SK-N-SH treated with all-trans-retinoic acid at 6 μM for 48 hours (cell line): ENCODE results near the gene ARHGAP26.

Experiments
- ATAC-seq: fragments of 200-7000 bp; cut with Tn5 transposase; 3 replicates; pipeline ENCODE4 v1.9.1; 2020; ENCODE audit warnings: mild to moderate bottlenecking, moderate library complexity
- ARNTL ChIP-seq: fragments of 450-650 bp; formaldehyde crosslinking; IDR thresholded peaks from 2 replicates; pipeline ENCODE4 v1.5.0; 2020; ENCODE audit warnings: low read depth, mild to moderate bottlenecking, moderate library complexity, borderline replicate concordance
- BACH2 ChIP-seq: fragments of 250-450 bp; sonication (Bioruptor Pico); IDR thresholded peaks from 2 replicates; pipeline ENCODE4 v1.9.0; 2021; ENCODE audit warnings: mild to moderate bottlenecking, borderline replicate concordance
- CSDC2 ChIP-seq: fragments of 250-450 bp; sonication (Bioruptor Pico); IDR thresholded peaks from 2 replicates; pipeline ENCODE4 v1.5.0; 2020; ENCODE audit warnings: mild to moderate bottlenecking, moderate library complexity
- ESRRG ChIP-seq: fragments of 250-450 bp; sonication (Bioruptor Pico); IDR thresholded peaks from 2 replicates; pipeline ENCODE4 v1.6.1; 2021; ENCODE audit warnings: mild to moderate bottlenecking
- GLIS3 ChIP-seq: fragments of 250-450 bp; sonication (Bioruptor Pico); IDR thresholded peaks from 2 replicates; pipeline ENCODE4 v1.5.0; 2020; ENCODE audit warnings: mild to moderate bottlenecking, moderate library complexity
- ISL1 ChIP-seq: fragments of 250-450 bp; sonication (Bioruptor Pico); IDR thresholded peaks from 2 replicates; pipeline ENCODE4 v2.1.2; 2022; ENCODE audit warnings: mild to moderate bottlenecking, moderate library complexity
- OSR1 ChIP-seq: fragments of 250-450 bp; sonication (Bioruptor Pico); IDR thresholded peaks from 2 replicates; pipeline ENCODE4 v1.8.0; 2022; ENCODE audit warnings: moderate library complexity, mild to moderate bottlenecking, inconsistent platforms
- TCF4 ChIP-seq: fragments of 250-450 bp; sonication (Bioruptor Pico); IDR thresholded peaks from 2 replicates; pipeline ENCODE4 v1.8.0; 2021; ENCODE audit warnings: mild to moderate bottlenecking, moderate library complexity, borderline replicate concordance
- TOX ChIP-seq: fragments of 250-450 bp; sonication (Bioruptor Pico); IDR thresholded peaks from 2 replicates; pipeline ENCODE4 v1.8.0; 2021; ENCODE audit warnings: mild to moderate bottlenecking, moderate library complexity, borderline replicate concordance
- ZC3H10 ChIP-seq: fragments of 250-450 bp; sonication (Bioruptor Pico); IDR thresholded peaks from 2 replicates; pipeline ENCODE4 v1.5.1; 2021; ENCODE audit warnings: mild to moderate bottlenecking, moderate library complexity
- ZFP3 ChIP-seq: fragments of 250-450 bp; sonication (Bioruptor Pico); IDR thresholded peaks from 2 replicates; pipeline ENCODE4 v1.5.0; 2020; ENCODE audit warnings: mild to moderate bottlenecking, moderate library complexity
- ZFP30 ChIP-seq: fragments of 450-650 bp; formaldehyde crosslinking; IDR thresholded peaks from 2 replicates; pipeline ENCODE4 v1.5.0; 2022; ENCODE audit warnings: mild to moderate bottlenecking, moderate library complexity
- ZNF565 ChIP-seq: fragments of 450-650 bp; formaldehyde crosslinking; conservative IDR thresholded peaks from 2 replicates; pipeline ENCODE4 v1.5.0; 2020; ENCODE audit warnings: low read depth, mild to moderate bottlenecking, moderate library complexity
- ZNF70 ChIP-seq: fragments of 450-650 bp; formaldehyde crosslinking; IDR thresholded peaks from 2 replicates; pipeline ENCODE4 v1.5.0; 2020; ENCODE audit warnings: mild to moderate bottlenecking, moderate library complexity
- ZNF8 ChIP-seq: fragments of 450-650 bp; formaldehyde crosslinking; IDR thresholded peaks from 2 replicates; pipeline ENCODE4 v1.5.0; 2020; ENCODE audit warnings: mild to moderate bottlenecking, moderate library complexity
- TF ChIP-seq, protein P1 (sequence below): fragments of 250-450 bp; sonication (Bioruptor Pico); IDR thresholded peaks from 2 replicates; pipeline ENCODE4 v1.5.1; 2021; ENCODE audit warnings: mild to moderate bottlenecking, moderate library complexity
- TF ChIP-seq, protein P2 (sequence below): fragments of 250-450 bp; sonication (Bioruptor Pico); IDR thresholded peaks from 2 replicates; pipeline ENCODE4 v1.5.0; 2020; ENCODE audit warnings: mild to moderate bottlenecking, moderate library complexity
- TF ChIP-seq, protein P3 (sequence below): fragments of 250-450 bp; sonication (Bioruptor Pico); IDR thresholded peaks from 2 replicates; pipeline ENCODE4 v1.5.1; 2020; ENCODE audit warnings: low read depth, mild to moderate bottlenecking, moderate library complexity

ARHGAP26 gene

GRCh38 chr5:142865631-142866030 is 95.5 kb downstream of the ARHGAP26 start:
- no peak for TF ChIP-seq ZNF70 (CRISPR knock-in tag)
- no peak for TF ChIP-seq ZC3H10 (CRISPR knock-in tag)
- no peak for TF ChIP-seq GLIS3 (CRISPR knock-in tag)
- TF ChIP-seq ESRRG (CRISPR knock-in tag) = no peak
- TF ChIP-seq, protein P1, sequence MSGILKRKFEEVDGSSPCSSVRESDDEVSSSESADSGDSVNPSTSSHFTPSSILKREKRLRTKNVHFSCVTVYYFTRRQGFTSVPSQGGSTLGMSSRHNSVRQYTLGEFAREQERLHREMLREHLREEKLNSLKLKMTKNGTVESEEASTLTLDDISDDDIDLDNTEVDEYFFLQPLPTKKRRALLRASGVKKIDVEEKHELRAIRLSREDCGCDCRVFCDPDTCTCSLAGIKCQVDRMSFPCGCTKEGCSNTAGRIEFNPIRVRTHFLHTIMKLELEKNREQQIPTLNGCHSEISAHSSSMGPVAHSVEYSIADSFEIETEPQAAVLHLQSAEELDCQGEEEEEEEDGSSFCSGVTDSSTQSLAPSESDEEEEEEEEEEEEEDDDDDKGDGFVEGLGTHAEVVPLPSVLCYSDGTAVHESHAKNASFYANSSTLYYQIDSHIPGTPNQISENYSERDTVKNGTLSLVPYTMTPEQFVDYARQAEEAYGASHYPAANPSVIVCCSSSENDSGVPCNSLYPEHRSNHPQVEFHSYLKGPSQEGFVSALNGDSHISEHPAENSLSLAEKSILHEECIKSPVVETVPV (CRISPR knock-in tag) = no peak
- ATAC-seq = no peak

DNA sequence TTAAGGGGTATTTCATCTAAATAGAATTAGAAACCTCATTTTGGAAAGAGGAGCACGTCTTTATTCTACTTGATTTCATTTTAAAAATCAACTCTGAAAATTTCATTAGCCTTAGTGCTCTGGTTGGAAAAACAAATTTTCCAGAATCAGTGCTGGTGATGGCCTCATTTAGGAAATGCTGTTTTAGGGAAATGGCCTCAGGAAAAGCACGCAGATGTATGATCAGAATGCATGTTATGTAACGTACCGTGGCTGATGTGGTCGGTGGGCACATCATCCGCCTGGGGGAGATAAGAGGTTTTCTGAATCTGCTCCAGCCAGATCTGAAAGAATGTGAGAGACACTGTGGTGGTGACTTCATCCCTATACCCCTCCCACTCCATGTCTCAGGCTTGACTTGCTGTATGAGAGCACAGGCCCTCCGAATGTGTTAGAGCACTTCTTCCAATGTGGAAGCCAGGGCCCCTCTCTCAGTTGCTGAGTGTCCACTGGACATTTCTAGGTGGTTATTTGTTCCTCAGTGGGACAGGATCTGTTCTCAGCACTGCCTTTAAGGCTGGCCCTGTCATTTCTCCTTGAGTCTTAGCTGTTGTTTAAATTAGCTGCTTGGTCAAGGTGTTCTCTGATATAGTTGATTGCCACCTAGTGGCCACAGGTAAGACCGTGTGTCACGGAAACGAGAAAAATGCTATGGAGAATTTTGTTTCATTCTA is 96.5 kb downstream of the ARHGAP26 start:
- ATAC-seq = peak; percentile 55
- TF ChIP-seq, protein P1 (CRISPR knock-in tag) = no peak
- TF ChIP-seq ZC3H10 (CRISPR knock-in tag) (no peak), ISL1 (0 out of 2 replicates have a peak, but pooled peaks have one; percentile 35)

GRCh38 chr5:142869886-142870285 is 99.7 kb downstream of the ARHGAP26 start:
- TF ChIP-seq BACH2 (CRISPR knock-in tag) = no peak
- TF ChIP-seq TCF4 (CRISPR knock-in tag) = 0 out of 2 replicates have a peak, but pooled peaks have one; percentile 14
- TF ChIP-seq ZNF565 (CRISPR knock-in tag) = no peak
- TF ChIP-seq TOX (CRISPR knock-in tag) = no peak
- peak; percentile 39 for ATAC-seq

GRCh38 chr5:142870532-142871362 is 100.6 kb downstream of the ARHGAP26 start:
- TF ChIP-seq BACH2 (CRISPR knock-in tag) (no peak), CSDC2 (no peak), ZNF8 (CRISPR knock-in tag) (no peak), GLIS3 (CRISPR knock-in tag) (no peak), ZNF565 (CRISPR knock-in tag) (no peak), ZFP30 (CRISPR knock-in tag) (no peak), ZNF70 (CRISPR knock-in tag) (no peak), ARNTL (CRISPR knock-in tag) (no peak), OSR1 (CRISPR knock-in tag) (no peak), ISL1 (no peak), ZFP3 (CRISPR knock-in tag) (no peak)
- TF ChIP-seq, protein P2, sequence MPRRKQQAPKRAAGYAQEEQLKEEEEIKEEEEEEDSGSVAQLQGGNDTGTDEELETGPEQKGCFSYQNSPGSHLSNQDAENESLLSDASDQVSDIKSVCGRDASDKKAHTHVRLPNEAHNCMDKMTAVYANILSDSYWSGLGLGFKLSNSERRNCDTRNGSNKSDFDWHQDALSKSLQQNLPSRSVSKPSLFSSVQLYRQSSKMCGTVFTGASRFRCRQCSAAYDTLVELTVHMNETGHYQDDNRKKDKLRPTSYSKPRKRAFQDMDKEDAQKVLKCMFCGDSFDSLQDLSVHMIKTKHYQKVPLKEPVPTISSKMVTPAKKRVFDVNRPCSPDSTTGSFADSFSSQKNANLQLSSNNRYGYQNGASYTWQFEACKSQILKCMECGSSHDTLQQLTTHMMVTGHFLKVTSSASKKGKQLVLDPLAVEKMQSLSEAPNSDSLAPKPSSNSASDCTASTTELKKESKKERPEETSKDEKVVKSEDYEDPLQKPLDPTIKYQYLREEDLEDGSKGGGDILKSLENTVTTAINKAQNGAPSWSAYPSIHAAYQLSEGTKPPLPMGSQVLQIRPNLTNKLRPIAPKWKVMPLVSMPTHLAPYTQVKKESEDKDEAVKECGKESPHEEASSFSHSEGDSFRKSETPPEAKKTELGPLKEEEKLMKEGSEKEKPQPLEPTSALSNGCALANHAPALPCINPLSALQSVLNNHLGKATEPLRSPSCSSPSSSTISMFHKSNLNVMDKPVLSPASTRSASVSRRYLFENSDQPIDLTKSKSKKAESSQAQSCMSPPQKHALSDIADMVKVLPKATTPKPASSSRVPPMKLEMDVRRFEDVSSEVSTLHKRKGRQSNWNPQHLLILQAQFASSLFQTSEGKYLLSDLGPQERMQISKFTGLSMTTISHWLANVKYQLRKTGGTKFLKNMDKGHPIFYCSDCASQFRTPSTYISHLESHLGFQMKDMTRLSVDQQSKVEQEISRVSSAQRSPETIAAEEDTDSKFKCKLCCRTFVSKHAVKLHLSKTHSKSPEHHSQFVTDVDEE (CRISPR knock-in tag) = no peak
- TF ChIP-seq, protein P1 (CRISPR knock-in tag) = no peak
- TF ChIP-seq, protein P3, sequence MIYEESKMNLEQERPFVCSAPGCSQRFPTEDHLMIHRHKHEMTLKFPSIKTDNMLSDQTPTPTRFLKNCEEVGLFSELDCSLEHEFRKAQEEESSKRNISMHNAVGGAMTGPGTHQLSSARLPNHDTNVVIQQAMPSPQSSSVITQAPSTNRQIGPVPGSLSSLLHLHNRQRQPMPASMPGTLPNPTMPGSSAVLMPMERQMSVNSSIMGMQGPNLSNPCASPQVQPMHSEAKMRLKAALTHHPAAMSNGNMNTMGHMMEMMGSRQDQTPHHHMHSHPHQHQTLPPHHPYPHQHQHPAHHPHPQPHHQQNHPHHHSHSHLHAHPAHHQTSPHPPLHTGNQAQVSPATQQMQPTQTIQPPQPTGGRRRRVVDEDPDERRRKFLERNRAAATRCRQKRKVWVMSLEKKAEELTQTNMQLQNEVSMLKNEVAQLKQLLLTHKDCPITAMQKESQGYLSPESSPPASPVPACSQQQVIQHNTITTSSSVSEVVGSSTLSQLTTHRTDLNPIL (CRISPR knock-in tag) = no peak
- ATAC-seq = no peak
